Astrocyte (in vitro differentiated cells and primary cell): Measurements from ENCODE around the gene CXCR4. TPM values are rescaled to one million over a fixed set of nuclear protein-coding genes. Genes with fewer than 3 reads are reported as not detected.

Experiments used
- DNase-seq: peaks from one replicate; pipeline ENCODE4 v3.0.0-alpha.2; 2010; ENCODE audit warnings: low read depth
- FAIRE-seq: peaks from 2 replicates; lab custom pipeline; 2011; peaks lifted over from hg19 to GRCh38; lab: Jason Lieb, UNC
- H2AFZ ChIP-seq: 2 replicates; pipeline ENCODE4 v1.6.0; 2012; ENCODE audit warnings: low read depth, low read length, inconsistent platforms
- H3K27ac ChIP-seq: 2 replicates; pipeline ENCODE4 v1.5.1; 2011; ENCODE audit warnings: low read depth, low read length, inconsistent platforms
- H3K27me3 ChIP-seq: 2 replicates; pipeline ENCODE4 v1.6.0; 2011; ENCODE audit warnings: low read length, inconsistent platforms; ENCODE audit not compliant: insufficient read depth
- H3K36me3 ChIP-seq: 2 replicates; pipeline ENCODE4 v1.5.1; 2011; ENCODE audit warnings: low read length, inconsistent platforms; ENCODE audit not compliant: insufficient read depth
- H3K4me1 ChIP-seq: 2 replicates; pipeline ENCODE4 v1.5.1; 2011; ENCODE audit warnings: low read length, inconsistent platforms; ENCODE audit not compliant: insufficient read depth
- H3K4me2 ChIP-seq: 2 replicates; pipeline ENCODE4 v1.6.0; 2012; ENCODE audit warnings: low read length, inconsistent platforms
- H3K4me3 ChIP-seq: 2 replicates; pipeline ENCODE4 v1.5.1; 2011; ENCODE audit warnings: low read depth, mild to moderate bottlenecking, low read length, inconsistent platforms; ENCODE audit not compliant: insufficient read depth
- H3K79me2 ChIP-seq: 2 replicates; pipeline ENCODE4 v1.6.0; 2012; ENCODE audit warnings: mild to moderate bottlenecking, low read length, inconsistent platforms; ENCODE audit not compliant: insufficient read depth
- H3K9ac ChIP-seq: 2 replicates; pipeline ENCODE4 v1.6.0; 2012; ENCODE audit warnings: mild to moderate bottlenecking, low read length, inconsistent platforms
- H3K9me3 ChIP-seq: 2 replicates; pipeline ENCODE4 v1.5.1; 2012; ENCODE audit warnings: low read depth, mild to moderate bottlenecking, low read length, inconsistent platforms; ENCODE audit not compliant: insufficient read depth
- H4K20me1 ChIP-seq: 2 replicates; pipeline ENCODE4 v1.6.0; 2012; ENCODE audit warnings: low read length, inconsistent platforms; ENCODE audit not compliant: insufficient read depth
- H3K27ac Mint-ChIP-seq: one replicate; pipeline ENCODE4 v1.8.0; 2021; ENCODE audit warnings: mild to moderate bottlenecking, mixed read lengths; ENCODE audit not compliant: unreplicated experiment
- H3K27me3 Mint-ChIP-seq: one replicate; pipeline ENCODE4 v1.8.0; 2021; ENCODE audit warnings: low read depth, mixed read lengths; ENCODE audit not compliant: unreplicated experiment
- H3K36me3 Mint-ChIP-seq: one replicate; pipeline ENCODE4 v1.8.0; 2021; ENCODE audit warnings: low read depth, mixed read lengths; ENCODE audit not compliant: unreplicated experiment
- H3K4me1 Mint-ChIP-seq: one replicate; pipeline ENCODE4 v1.8.0; 2021; ENCODE audit warnings: low read depth, mixed read lengths; ENCODE audit not compliant: unreplicated experiment
- H3K4me3 Mint-ChIP-seq: one replicate; pipeline ENCODE4 v1.8.0; 2021; ENCODE audit warnings: mild to moderate bottlenecking, moderate library complexity, mixed read lengths; ENCODE audit not compliant: unreplicated experiment
- H3K9me3 Mint-ChIP-seq: one replicate; pipeline ENCODE4 v1.8.0; 2021; ENCODE audit warnings: mild to moderate bottlenecking, mixed read lengths; ENCODE audit not compliant: unreplicated experiment
- EZH2 ChIP-seq: IDR thresholded peaks from 2 replicates; pipeline ENCODE4 v1.6.1; 2012; ENCODE audit warnings: mild to moderate bottlenecking, low read length, inconsistent platforms; ENCODE audit not compliant: insufficient read depth
- total RNA-seq: library from RNA; stranded (reverse); gene quantifications from 2 replicates; pipeline ENCODE4 v1.2.1, GENCODE V29; 2021
- TF ChIP-seq, protein P1 (sequence below): IDR thresholded peaks from 2 replicates; pipeline ENCODE4 v1.5.1; 2011; ENCODE audit warnings: low read depth, mild to moderate bottlenecking, inconsistent platforms, low read length, moderate library complexity; ENCODE audit not compliant: insufficient read depth

CXCR4 gene
- total RNA-seq, 1 donor from 2014 or later = 4.1 TPM

DNA sequence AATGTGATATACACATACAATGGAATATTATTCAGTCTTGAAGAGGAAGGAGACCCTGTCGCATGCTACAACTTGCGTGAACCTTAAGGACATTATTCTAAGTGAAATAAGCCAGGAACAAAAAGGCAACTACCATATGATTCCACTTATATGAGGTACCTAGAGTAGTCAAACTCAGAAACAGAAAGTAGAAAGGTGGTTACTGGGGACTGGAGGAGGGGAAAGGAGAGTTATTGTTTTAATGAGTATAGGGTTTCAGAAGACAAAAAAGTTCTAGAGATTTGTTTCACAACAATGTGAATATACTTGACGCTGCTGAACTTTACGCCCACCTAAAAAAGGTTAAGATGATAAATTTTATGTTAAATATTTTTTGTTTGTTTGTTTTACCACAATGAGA, 47.0 kb downstream of the CXCR4 start:
- H3K4me3 Mint-ChIP-seq = no peak overlapping the region

DNA sequence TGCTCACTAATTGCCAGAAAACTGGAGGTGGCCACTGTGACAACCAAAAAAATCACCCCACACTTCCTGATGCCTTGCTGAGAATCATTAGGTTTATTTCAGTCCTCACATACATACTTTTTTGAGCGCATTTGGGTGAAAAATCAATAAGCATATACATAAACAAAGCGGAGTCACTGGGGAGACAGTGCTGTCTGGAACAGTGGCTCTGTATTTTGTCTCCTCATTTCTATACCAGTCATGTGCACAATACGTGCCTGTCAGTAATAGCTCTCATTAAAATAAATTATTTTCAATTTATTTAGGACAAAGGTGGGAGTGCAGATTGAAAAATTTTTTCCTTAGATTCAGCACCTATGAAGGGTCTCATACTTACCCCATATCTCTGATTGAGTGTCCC, 48.2 kb downstream of the CXCR4 start:
- Histone ChIP-seq H3K4me3 (no peak overlapping the region), H3K9ac (no peak overlapping the region), H2AFZ (no peak overlapping the region), H4K20me1 (no peaks in the 10 kb centered on the region), H3K79me2 (no peaks in the 10 kb centered on the region), H3K4me1 (no peaks in the 10 kb centered on the region), H3K27ac (no peak overlapping the region), H3K27me3 (no peaks in the 10 kb centered on the region), H3K4me2 (no peak overlapping the region), H3K9me3 (no peaks in the 10 kb centered on the region), H3K36me3 (no peaks in the 10 kb centered on the region)
- Mint-ChIP-seq H3K9me3 (peaks cover 7% of the 10 kb centered on the region), H3K27ac (no peak overlapping the region), H3K4me1 (peaks cover 12% of the 10 kb centered on the region), H3K36me3 (no peaks in the 10 kb centered on the region), H3K27me3 (peaks cover 7% of the 10 kb centered on the region), H3K4me3 (no peak overlapping the region)
- FAIRE-seq (no peak), DNase-seq (no peak)
- no peak for TF ChIP-seq EZH2
- TF ChIP-seq, protein P1, sequence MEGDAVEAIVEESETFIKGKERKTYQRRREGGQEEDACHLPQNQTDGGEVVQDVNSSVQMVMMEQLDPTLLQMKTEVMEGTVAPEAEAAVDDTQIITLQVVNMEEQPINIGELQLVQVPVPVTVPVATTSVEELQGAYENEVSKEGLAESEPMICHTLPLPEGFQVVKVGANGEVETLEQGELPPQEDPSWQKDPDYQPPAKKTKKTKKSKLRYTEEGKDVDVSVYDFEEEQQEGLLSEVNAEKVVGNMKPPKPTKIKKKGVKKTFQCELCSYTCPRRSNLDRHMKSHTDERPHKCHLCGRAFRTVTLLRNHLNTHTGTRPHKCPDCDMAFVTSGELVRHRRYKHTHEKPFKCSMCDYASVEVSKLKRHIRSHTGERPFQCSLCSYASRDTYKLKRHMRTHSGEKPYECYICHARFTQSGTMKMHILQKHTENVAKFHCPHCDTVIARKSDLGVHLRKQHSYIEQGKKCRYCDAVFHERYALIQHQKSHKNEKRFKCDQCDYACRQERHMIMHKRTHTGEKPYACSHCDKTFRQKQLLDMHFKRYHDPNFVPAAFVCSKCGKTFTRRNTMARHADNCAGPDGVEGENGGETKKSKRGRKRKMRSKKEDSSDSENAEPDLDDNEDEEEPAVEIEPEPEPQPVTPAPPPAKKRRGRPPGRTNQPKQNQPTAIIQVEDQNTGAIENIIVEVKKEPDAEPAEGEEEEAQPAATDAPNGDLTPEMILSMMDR = no peak

More for the DNA sequence above, 47.0 kb downstream of the CXCR4 start:
- Mint-ChIP-seq H3K9me3 (peaks cover 7% of the 10 kb centered on the region), H3K27me3 (peaks cover 3% of the 10 kb centered on the region), H3K4me1 (peaks cover 3% of the 10 kb centered on the region), H3K36me3 (no peaks in the 10 kb centered on the region), H3K27ac (no peak overlapping the region)
- Histone ChIP-seq H3K9me3 (no peaks in the 10 kb centered on the region), H3K27ac (no peak overlapping the region), H3K79me2 (no peaks in the 10 kb centered on the region), H3K4me3 (no peak overlapping the region), H3K27me3 (no peaks in the 10 kb centered on the region), H4K20me1 (no peaks in the 10 kb centered on the region), H3K36me3 (no peaks in the 10 kb centered on the region), H3K4me2 (no peak overlapping the region), H3K4me1 (no peaks in the 10 kb centered on the region), H2AFZ (no peak overlapping the region), H3K9ac (no peak overlapping the region)
- DNase-seq (no peak), FAIRE-seq (no peak)
- TF ChIP-seq, protein P1 = no peak
- TF ChIP-seq EZH2 = no peak

DNA sequence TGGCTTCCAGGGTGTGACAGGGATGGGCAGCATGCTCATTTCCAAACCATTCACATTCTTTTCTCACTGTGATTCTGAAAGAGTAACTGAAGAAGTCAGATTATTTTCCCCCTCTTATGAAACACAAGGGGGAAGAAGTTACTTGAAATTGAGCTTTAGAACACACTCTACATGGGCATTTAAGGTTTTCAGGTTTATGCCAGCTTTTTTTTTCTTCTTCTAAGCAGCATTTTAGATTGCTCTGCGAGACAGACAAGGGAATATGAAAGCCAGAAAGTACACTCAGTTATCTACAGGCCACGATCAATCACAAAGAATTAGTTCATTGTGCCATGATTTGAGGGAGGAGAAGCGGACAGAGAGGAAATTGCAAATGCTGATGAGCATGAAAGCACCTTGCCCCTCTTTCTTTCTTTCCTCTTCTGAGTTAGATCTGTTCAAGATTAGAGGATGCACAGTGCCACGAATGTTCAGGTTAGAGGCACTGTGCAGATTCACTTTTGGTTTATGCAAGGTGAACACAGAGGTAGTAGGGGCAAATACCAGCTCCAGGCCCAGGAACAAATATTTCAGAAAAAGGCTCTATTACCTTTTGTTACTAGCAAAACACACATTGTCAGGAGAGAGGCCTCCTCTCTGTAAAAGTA, 49.2 kb downstream of the CXCR4 start:
- Histone ChIP-seq H2AFZ (no peak overlapping the region), H3K4me1 (no peaks in the 10 kb centered on the region), H3K79me2 (no peaks in the 10 kb centered on the region), H3K4me2 (no peak overlapping the region), H3K9me3 (no peaks in the 10 kb centered on the region), H3K27ac (no peak overlapping the region), H3K27me3 (no peaks in the 10 kb centered on the region), H3K9ac (no peak overlapping the region), H3K4me3 (no peak overlapping the region), H4K20me1 (no peaks in the 10 kb centered on the region), H3K36me3 (no peaks in the 10 kb centered on the region)
- no peak overlapping the region for H3K4me3 Mint-ChIP-seq
- no peak for DNase-seq
- H3K9me3 Mint-ChIP-seq = peaks cover 9% of the 10 kb centered on the region
- no peak overlapping the region for H3K27ac Mint-ChIP-seq
- FAIRE-seq = no peak
- H3K4me1 Mint-ChIP-seq = peaks cover 10% of the 10 kb centered on the region
- peaks cover 7% of the 10 kb centered on the region for H3K27me3 Mint-ChIP-seq
- no peak for TF ChIP-seq EZH2
- TF ChIP-seq, protein P1 = no peak
- H3K36me3 Mint-ChIP-seq = no peaks in the 10 kb centered on the region
